ENCODE results near the gene DAZAP1. TPM values are rescaled to one million over a fixed set of nuclear protein-coding genes. Genes with fewer than 3 reads are reported as not detected.

DAZAP1 gene
- total and polyA plus RNA-seq, 2 of the 4 experiments (the other 2 are of a cell fraction), result 22.0 to 62.8 TPM

DNA sequence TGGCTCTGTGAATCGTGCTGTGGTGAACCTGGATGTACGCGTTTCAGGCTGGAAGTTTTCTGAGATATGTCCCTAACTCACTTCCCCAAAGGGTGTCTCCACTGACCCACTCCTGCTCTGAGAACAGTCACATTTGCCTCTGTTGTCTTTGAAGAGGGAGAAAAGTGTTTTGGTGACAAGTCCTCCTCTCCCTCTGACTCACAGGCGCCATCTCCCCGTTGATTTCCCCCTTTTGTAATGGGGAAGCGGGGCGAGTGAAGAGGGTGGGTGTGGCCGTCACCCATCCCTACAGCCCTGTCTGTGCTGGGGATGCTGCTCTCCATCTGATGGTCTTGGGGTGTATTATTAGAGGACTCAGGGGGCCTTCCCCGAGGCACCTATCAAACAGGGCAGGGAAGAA, 52.1 kb downstream of the DAZAP1 start:
- H2BK20ac ChIP-seq (ENCODE audit: low read depth, low read length), result no peak overlapping the region
- no peak overlapping the region for H4K8ac ChIP-seq (ENCODE audit: low read depth in 2 of 2, low read length in 2 of 2)
- peaks cover 3% of the 10 kb centered on the region; the same call in 1 of the 2 replicates for H3K36me3 ChIP-seq (ENCODE audit: control insufficient read depth, insufficient read depth, low read length)
- no peak overlapping the region for H2AK5ac ChIP-seq (ENCODE audit: low read depth, low read length)
- no peak overlapping the region for H3K4me2 ChIP-seq (ENCODE audit: low read depth, low read length)
- H2BK5ac ChIP-seq (ENCODE audit: low read depth, low read length, poor library complexity, severe bottlenecking), result no peak overlapping the region
- BruUV-seq (replicated peaks), result no TSS peak
- ChIA-PET POLR2A (ENCODE audit: unreplicated experiment) (no interaction called here), CTCF (no interaction called here)
- no peaks in the 10 kb centered on the region for H3K79me1 ChIP-seq (ENCODE audit: low read depth in 1 of 2, low read length in 2 of 2)
- no peak for ATAC-seq (ENCODE audit: low read depth)
- H2AFZ ChIP-seq (replicated peaks; ENCODE audit: low read length, poor library complexity), result no peak overlapping the region
- H3K4me1 ChIP-seq (ENCODE audit: control insufficient read depth, insufficient read depth, low read length), result no peaks in the 10 kb centered on the region
- H3K23ac ChIP-seq (ENCODE audit: low read depth, low read length), result no peak overlapping the region
- H3K14ac ChIP-seq (replicated peaks; ENCODE audit: low read depth, low read length), result no peak overlapping the region
- no peak overlapping the region for H3K4ac ChIP-seq (ENCODE audit: low read depth, low read length)
- no peak overlapping the region for H3K27ac ChIP-seq (ENCODE audit: insufficient read depth, low read length)
- no peak overlapping the region for H3K56ac ChIP-seq (ENCODE audit: extremely low read depth, insufficient read depth, low read length)
- no peak overlapping the region for H3K9ac ChIP-seq (ENCODE audit: low read depth, low read length)
- H3K18ac ChIP-seq (ENCODE audit: low read depth, low read length), result no peak overlapping the region
- no peak for DNase-seq
- H3K9me3 ChIP-seq (ENCODE audit: control insufficient read depth, insufficient read depth, low read length), result no peaks in the 10 kb centered on the region
- H3K9me1 ChIP-seq (ENCODE audit: insufficient read depth, low read length), result 0 out of 2 replicates have a peak, but pooled peaks cover 2% of the 10 kb centered on the region
- H2BK120ac ChIP-seq (ENCODE audit: low read depth, low read length), result no peak overlapping the region
- peaks cover 24% of the 10 kb centered on the region for H3K27me3 ChIP-seq (ENCODE audit: control insufficient read depth, insufficient read depth, low read length)
- in situ Hi-C loops (cut with MboI; ENCODE audit: low sequenced_read_pairs), result no loop called here
- TF ChIP-seq MAFK (IDR thresholded peaks at IDR 0.05; ENCODE audit: low read depth, low read length) (no peak), RFX5 (IDR thresholded peaks at IDR 0.05; ENCODE audit: low read depth, low read length) (no peak), CEBPB (IDR thresholded peaks at IDR 0.05; ENCODE audit: low read depth, low read length) (no peak), MAZ (IDR thresholded peaks at IDR 0.05; ENCODE audit: borderline replicate concordance, low read depth, low read length) (no peak), FOS (IDR thresholded peaks at IDR 0.05; ENCODE audit: low read depth, low read length) (no peak), CHD1 (IDR thresholded peaks at IDR 0.05; ENCODE audit: low read depth, low read length) (no peak), SMC3 (IDR thresholded peaks at IDR 0.05; ENCODE audit: low read depth, low read length) (no peak), RCOR1 (IDR thresholded peaks at IDR 0.05; ENCODE audit: insufficient replicate concordance, low read length) (no peak), RAD21 (IDR thresholded peaks at IDR 0.05; ENCODE audit: low read length) (no peak), POLR2A (IDR thresholded peaks at IDR 0.05; ENCODE audit: low read depth, low read length) (no peak), MXI1 (IDR thresholded peaks at IDR 0.05; ENCODE audit: borderline replicate concordance, low read depth, low read length) (no peak), NFE2L2 (IDR thresholded peaks at IDR 0.05; ENCODE audit: low read depth, low read length) (no peak), BHLHE40 (IDR thresholded peaks at IDR 0.05; ENCODE audit: low read depth, low read length) (no peak)
- TF ChIP-seq, protein P1, sequence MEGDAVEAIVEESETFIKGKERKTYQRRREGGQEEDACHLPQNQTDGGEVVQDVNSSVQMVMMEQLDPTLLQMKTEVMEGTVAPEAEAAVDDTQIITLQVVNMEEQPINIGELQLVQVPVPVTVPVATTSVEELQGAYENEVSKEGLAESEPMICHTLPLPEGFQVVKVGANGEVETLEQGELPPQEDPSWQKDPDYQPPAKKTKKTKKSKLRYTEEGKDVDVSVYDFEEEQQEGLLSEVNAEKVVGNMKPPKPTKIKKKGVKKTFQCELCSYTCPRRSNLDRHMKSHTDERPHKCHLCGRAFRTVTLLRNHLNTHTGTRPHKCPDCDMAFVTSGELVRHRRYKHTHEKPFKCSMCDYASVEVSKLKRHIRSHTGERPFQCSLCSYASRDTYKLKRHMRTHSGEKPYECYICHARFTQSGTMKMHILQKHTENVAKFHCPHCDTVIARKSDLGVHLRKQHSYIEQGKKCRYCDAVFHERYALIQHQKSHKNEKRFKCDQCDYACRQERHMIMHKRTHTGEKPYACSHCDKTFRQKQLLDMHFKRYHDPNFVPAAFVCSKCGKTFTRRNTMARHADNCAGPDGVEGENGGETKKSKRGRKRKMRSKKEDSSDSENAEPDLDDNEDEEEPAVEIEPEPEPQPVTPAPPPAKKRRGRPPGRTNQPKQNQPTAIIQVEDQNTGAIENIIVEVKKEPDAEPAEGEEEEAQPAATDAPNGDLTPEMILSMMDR (conservative IDR thresholded peaks at IDR 0.05; ENCODE audit: low read depth, low read length), result no peak
- TF ChIP-seq, protein P2, sequence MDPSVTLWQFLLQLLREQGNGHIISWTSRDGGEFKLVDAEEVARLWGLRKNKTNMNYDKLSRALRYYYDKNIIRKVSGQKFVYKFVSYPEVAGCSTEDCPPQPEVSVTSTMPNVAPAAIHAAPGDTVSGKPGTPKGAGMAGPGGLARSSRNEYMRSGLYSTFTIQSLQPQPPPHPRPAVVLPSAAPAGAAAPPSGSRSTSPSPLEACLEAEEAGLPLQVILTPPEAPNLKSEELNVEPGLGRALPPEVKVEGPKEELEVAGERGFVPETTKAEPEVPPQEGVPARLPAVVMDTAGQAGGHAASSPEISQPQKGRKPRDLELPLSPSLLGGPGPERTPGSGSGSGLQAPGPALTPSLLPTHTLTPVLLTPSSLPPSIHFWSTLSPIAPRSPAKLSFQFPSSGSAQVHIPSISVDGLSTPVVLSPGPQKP (IDR thresholded peaks at IDR 0.05; ENCODE audit: borderline replicate concordance, low read depth, low read length), result no peak
- TF ChIP-seq, protein P3, sequence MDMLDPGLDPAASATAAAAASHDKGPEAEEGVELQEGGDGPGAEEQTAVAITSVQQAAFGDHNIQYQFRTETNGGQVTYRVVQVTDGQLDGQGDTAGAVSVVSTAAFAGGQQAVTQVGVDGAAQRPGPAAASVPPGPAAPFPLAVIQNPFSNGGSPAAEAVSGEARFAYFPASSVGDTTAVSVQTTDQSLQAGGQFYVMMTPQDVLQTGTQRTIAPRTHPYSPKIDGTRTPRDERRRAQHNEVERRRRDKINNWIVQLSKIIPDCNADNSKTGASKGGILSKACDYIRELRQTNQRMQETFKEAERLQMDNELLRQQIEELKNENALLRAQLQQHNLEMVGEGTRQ (IDR thresholded peaks at IDR 0.05; ENCODE audit: low read depth, low read length), result no peak
- no peak overlapping the region for H4K5ac ChIP-seq (ENCODE audit: low read depth, low read length)
- no peak overlapping the region for H4K91ac ChIP-seq (ENCODE audit: insufficient read depth, low read depth, low read length)
- no peak overlapping the region for H2BK15ac ChIP-seq (ENCODE audit: low read depth, low read length)
- intact Hi-C loops (cut with micrococcal nuclease), result no loop called here
- no peak overlapping the region for H2AK9ac ChIP-seq (replicated peaks; ENCODE audit: low read depth, low read length, poor library complexity)
- dilution Hi-C loops (cut with HindIII; ENCODE audit: low sequenced_read_pairs, unreplicated experiment), result no loop called here
- WGBS, 2 experiments (ENCODE audit: extremely low coverage in 2 of 2, insufficient read length in 1 of 2), result no CpG with 5 or more reads among the region's 9 CpGs
- no peak overlapping the region for H3K4me3 ChIP-seq (ENCODE audit: insufficient read depth, low read depth, low read length)
- H4K20me1 ChIP-seq (ENCODE audit: insufficient read depth, low read length), result peaks cover 27% of the 10 kb centered on the region
